HG03135 (cell line): Measurements from ENCODE around the gene CCNY.
A peak's percentile ranks its signal among the peaks of the same experiment; 100 is the strongest.

ENCODE experiments used
- ATAC-seq: cut with Tn5 transposase; IDR thresholded peaks from one replicate; pipeline ENCODE4 v1.9.1; 2021; ENCODE audit warnings: mild to moderate bottlenecking, moderate library complexity; ENCODE audit not compliant: unreplicated experiment

The CCNY gene

GRCh38 chr10:35448687-35449662 lies 112.7 kb downstream of the CCNY start:
- ATAC-seq = no peak

- no peak for ATAC-seq
Measured at GRCh38 chr10:35449944-35450343, 113.6 kb downstream of the CCNY start.

GRCh38 chr10:35451151-35452016 lies 115.1 kb downstream of the CCNY start:
- ATAC-seq = peak; percentile 98

- ATAC-seq = no peak
Measured at GRCh38 chr10:35452171-35452570, 115.9 kb downstream of the CCNY start.

GRCh38 chr10:35452847-35453246 lies 116.5 kb downstream of the CCNY start:
- no peak for ATAC-seq

- no peak for ATAC-seq
Measured at GRCh38 chr10:35453855-35454532, 117.7 kb downstream of the CCNY start.

GRCh38 chr10:35456153-35456720 lies 119.9 kb downstream of the CCNY start:
- no peak for ATAC-seq

- no peak for ATAC-seq
Measured at GRCh38 chr10:35456784-35457183, 120.5 kb downstream of the CCNY start.

DNA sequence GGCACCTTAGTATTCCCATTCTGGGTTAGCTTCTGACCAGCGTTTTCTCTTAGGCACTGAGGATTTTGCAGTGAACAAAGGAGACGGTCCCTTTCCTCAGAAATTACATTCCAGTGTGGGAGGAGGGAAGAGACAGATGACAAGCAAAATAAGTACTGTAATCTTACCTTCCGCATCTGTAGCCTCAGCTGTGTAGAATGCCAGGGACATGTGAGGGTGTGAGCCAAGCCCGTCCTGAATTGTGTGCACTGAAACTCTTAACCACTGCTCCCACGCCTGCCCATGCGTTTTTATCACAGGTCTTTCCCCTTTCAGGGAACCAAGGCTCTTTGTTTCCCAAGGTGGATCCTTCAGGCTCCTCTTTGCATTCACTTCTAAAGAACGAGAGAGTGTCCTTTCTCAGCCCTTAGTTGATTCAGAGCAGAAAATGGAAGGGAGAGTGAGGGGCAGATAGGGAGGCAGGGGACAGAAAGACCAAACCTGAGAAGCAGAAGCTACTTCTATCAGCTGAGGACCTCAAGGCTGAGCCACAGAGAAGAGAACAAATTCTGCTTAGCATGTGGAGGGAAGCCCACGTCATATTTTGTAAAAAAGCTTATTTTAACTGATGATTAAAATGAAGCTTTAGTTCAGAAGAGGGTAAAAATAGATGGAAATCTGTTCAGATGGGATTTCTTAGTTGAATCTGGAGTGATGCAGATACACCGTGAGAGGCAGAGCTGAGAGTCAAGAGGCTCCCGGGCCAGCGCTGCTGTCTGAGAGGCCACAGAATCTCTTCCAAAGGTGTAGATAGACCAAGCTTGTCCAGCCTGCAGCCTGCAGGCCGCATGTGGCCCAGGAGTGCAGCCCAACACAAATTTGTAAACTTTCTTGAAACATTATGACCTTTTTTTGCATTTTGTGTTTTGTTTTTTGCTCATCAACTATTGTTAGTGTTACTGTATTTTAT lies 122.5 kb downstream of the CCNY start:
- no peak for ATAC-seq

GRCh38 chr10:35459449-35459847 lies 123.1 kb downstream of the CCNY start:
- ATAC-seq = no peak

- ATAC-seq = no peak
Measured at GRCh38 chr10:35460852-35461460, 124.6 kb downstream of the CCNY start.

GRCh38 chr10:35462491-35462934 lies 126.2 kb downstream of the CCNY start:
- peak; percentile 81 for ATAC-seq

DNA sequence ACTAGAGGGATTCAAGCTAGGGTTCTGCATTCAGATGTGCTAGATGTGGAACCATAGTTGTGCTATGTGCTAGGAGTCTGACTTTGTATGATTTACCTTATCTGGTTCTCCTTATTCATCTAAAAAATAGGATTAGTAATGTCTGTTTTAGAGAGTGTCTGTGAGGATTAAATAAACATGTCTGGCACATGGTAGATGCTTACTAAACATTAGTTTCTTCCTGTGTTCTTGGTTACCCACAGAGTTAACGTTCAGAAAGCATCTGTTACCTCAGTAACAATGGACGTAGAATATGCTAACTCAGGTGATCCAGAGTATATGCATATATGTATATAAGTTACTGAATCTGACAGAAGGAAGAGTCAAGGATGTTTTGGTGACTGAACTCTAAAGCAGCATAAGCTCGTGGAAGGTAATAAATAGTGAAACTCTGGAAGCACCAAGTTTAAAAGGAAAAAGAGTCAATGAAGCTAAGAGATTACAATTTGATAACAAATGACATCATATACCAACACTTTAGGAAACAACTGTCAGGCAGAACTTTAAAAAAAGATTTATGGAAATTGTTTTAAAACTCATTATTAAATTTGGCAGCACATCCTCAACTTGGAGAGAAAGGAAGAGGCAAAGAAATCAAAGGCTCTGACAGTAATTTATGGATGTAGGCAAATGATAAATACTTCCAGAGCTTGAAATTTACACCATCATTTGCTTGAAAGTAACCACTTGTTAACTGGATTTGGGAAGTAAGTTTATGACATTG lies 127.0 kb downstream of the CCNY start:
- no peak for ATAC-seq

DNA sequence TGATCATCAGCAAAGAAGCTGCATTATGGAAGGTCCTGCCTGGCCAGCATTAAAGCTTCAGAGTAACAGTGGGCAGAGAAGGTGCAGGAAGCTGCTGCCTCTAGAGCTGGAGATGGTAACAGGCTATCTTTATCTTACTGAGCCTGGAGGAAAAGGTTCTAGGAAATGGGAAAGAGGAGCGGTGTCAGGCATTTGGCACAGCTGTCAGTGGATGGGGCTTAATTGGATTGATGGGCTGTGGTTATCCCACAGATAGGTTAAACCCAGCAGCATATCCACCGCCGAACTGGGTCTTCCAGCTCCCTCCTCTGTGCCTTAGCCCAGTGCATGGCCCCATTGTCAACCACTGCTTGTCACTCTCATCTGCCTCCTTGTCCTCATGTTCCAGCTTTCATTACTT lies 127.6 kb downstream of the CCNY start:
- no peak for ATAC-seq

- no peak for ATAC-seq
Measured at GRCh38 chr10:35464825-35465456, 128.6 kb downstream of the CCNY start.

GRCh38 chr10:35465673-35466072 lies 129.4 kb downstream of the CCNY start:
- no peak for ATAC-seq

GRCh38 chr10:35466170-35466569 lies 129.9 kb downstream of the CCNY start:
- ATAC-seq = no peak

DNA sequence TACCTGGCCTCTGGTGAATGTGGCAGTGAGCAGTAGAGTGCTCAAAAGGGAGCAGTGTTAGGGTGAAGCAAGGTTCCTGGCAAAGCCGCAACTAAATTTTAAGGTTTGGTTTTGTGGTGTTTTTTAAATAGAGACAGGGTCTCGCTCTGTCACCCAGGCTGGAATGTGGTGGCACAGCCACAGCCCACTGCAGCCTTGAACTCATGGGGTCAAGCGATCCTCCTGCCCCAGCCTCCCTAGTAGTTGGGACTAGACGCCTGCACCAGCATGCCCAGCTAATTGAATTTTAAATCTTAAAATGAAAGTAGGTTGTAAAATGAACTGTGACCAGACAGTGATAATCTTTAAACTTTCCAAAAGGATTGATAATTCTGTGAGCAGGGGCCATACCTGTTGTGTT lies 130.4 kb downstream of the CCNY start:
- no peak for ATAC-seq
